DND-41 (cell line): Measurements from ENCODE around the gene CTU2.

Experiments
- ATAC-seq: fragments of 200-7000 bp; cut with Tn5 transposase; 3 replicates; pipeline ENCODE4 v1.9.1; 2021; ENCODE audit warnings: low read depth; ENCODE audit not compliant: insufficient read depth
- DNase-seq: peaks from one replicate; pipeline ENCODE4 v3.0.0-alpha.2; 2020
- H2AFZ ChIP-seq: 2 replicates; pipeline ENCODE4 v1.6.0; 2012; ENCODE audit warnings: low read depth, low read length
- H3K27ac ChIP-seq: 2 replicates; pipeline ENCODE4 v1.5.1; 2012; ENCODE audit warnings: low read length, inconsistent platforms
- H3K27me3 ChIP-seq: fragments of 200-600 bp; sonication (generic); 2 replicates; pipeline ENCODE4 v1.6.0; 2012; ENCODE audit warnings: low read length, mild to moderate bottlenecking, inconsistent platforms; ENCODE audit not compliant: insufficient read depth, poor library complexity
- H3K36me3 ChIP-seq: 2 replicates; pipeline ENCODE4 v1.5.1; 2012; ENCODE audit warnings: low read length, inconsistent platforms; ENCODE audit not compliant: insufficient read depth
- H3K4me1 ChIP-seq: 2 replicates; pipeline ENCODE4 v1.5.1; 2012; ENCODE audit warnings: mild to moderate bottlenecking, low read length; ENCODE audit not compliant: insufficient read depth
- H3K4me2 ChIP-seq: 2 replicates; pipeline ENCODE4 v1.6.0; 2012; ENCODE audit warnings: mild to moderate bottlenecking, moderate library complexity, low read length, inconsistent platforms; ENCODE audit not compliant: insufficient read depth
- H3K4me3 ChIP-seq, 2 experiments: fragments of 200-600 bp in 1 of 2; shearing (Covaris generic) in 1 of 2; 2 replicates each; pipeline ENCODE4 v1.5.1; 2012 to 2016; ENCODE audit warnings: inconsistent platforms in 2 of 2, low read length in 2 of 2, mild to moderate bottlenecking in 2 of 2, low read depth in 1 of 2, moderate library complexity in 1 of 2
- H3K79me2 ChIP-seq: 2 replicates; pipeline ENCODE4 v1.6.0; 2012; ENCODE audit warnings: low read length, inconsistent platforms; ENCODE audit not compliant: insufficient read depth
- H3K9ac ChIP-seq: 2 replicates; pipeline ENCODE4 v1.6.0; 2012; ENCODE audit warnings: low read depth, mild to moderate bottlenecking, inconsistent platforms, low read length, moderate library complexity
- H3K9me3 ChIP-seq: 2 replicates; pipeline ENCODE4 v1.5.1; 2012; ENCODE audit warnings: low read length, moderate library complexity, mild to moderate bottlenecking, inconsistent platforms; ENCODE audit not compliant: insufficient read depth, severe bottlenecking
- H4K20me1 ChIP-seq: 2 replicates; pipeline ENCODE4 v1.6.0; 2012; ENCODE audit warnings: low read length; ENCODE audit not compliant: insufficient read depth
- EZH2 ChIP-seq: IDR thresholded peaks from 3 replicates; pipeline ENCODE4 v1.6.1; 2012; ENCODE audit warnings: borderline replicate concordance, low read depth, mild to moderate bottlenecking, moderate library complexity, low read length, inconsistent platforms; ENCODE audit not compliant: severe bottlenecking
- TF ChIP-seq, protein P1 (sequence below): IDR thresholded peaks from 2 replicates; pipeline ENCODE4 v1.5.1; 2012; ENCODE audit warnings: borderline replicate concordance, low read length, moderate library complexity, mild to moderate bottlenecking; ENCODE audit not compliant: poor library complexity, severe bottlenecking; ENCODE audit errors: extremely low read depth

Gene CTU2

DNA sequence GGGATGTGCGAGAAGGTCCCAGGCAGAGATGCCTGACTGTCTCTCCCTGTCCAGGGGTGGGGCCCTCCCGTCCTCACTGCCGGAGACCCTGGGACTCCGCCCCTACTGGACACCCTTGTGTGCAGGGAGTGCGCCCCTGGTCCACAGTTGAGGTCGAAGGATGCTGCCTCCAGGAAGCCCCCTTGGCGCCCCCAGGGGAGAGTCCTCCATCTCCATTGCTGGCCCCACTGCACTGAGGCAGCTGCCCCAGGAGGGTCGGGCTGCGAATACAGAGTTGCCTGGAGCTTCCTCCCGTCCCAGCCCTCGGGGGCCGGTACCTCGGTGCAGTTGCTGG is 26.6 kb downstream of the CTU2 start:
- Histone ChIP-seq H3K27ac (no peak overlapping the region), H3K4me3 (no peak overlapping the region), H2AFZ (no peak overlapping the region), H3K9me3 (no peaks in the 10 kb centered on the region), H3K4me1 (no peaks in the 10 kb centered on the region), H3K79me2 (no peaks in the 10 kb centered on the region; the same call in 1 of the 2 replicates), H3K9ac (no peak overlapping the region), H3K36me3 (peaks cover 78% of the 10 kb centered on the region), H3K4me2 (no peak overlapping the region), H4K20me1 (peaks cover 27% of the 10 kb centered on the region), H3K27me3 (no peaks in the 10 kb centered on the region)
- no peak for TF ChIP-seq EZH2
- ATAC-seq (no peak), DNase-seq (no peak)

- no peak overlapping the region for H2AFZ ChIP-seq
- H3K27ac ChIP-seq: no peak overlapping the region
- DNase-seq: no peak
- H3K27me3 ChIP-seq: no peaks in the 10 kb centered on the region
- TF ChIP-seq EZH2: no peak
- TF ChIP-seq, protein P1, sequence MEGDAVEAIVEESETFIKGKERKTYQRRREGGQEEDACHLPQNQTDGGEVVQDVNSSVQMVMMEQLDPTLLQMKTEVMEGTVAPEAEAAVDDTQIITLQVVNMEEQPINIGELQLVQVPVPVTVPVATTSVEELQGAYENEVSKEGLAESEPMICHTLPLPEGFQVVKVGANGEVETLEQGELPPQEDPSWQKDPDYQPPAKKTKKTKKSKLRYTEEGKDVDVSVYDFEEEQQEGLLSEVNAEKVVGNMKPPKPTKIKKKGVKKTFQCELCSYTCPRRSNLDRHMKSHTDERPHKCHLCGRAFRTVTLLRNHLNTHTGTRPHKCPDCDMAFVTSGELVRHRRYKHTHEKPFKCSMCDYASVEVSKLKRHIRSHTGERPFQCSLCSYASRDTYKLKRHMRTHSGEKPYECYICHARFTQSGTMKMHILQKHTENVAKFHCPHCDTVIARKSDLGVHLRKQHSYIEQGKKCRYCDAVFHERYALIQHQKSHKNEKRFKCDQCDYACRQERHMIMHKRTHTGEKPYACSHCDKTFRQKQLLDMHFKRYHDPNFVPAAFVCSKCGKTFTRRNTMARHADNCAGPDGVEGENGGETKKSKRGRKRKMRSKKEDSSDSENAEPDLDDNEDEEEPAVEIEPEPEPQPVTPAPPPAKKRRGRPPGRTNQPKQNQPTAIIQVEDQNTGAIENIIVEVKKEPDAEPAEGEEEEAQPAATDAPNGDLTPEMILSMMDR: no peak
- no peaks in the 10 kb centered on the region for H3K4me1 ChIP-seq
- H3K79me2 ChIP-seq: no peaks in the 10 kb centered on the region; the same call in 1 of the 2 replicates
- no peaks in the 10 kb centered on the region for H3K9me3 ChIP-seq
- no peak for ATAC-seq
- peaks cover 35% of the 10 kb centered on the region for H4K20me1 ChIP-seq
- H3K9ac ChIP-seq: no peak overlapping the region
- peaks cover 85% of the 10 kb centered on the region for H3K36me3 ChIP-seq
- no peak overlapping the region for H3K4me2 ChIP-seq
- H3K4me3 ChIP-seq: no peak overlapping the region
These were observed 27.5 kb downstream of the CTU2 start for GRCh38 chr16:88733630-88734360.

DNA sequence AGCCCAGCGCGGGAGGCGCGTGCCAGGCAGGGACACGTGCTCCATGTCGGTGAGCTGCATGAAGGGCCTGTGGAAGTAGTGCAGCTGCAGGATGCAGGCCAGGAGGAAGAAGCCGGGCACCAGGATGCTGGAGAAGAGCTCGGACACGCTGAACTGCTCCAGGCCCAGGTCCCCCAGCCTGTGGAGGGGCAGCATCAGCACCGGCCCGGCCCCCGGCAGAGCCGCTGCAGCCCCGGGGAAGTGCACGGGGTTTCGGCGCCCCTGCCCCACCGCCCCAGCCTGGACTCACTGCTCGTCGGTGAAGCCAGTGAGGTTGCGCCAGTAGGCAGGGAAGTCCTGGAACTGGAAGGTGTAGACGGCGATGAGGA is 28.0 kb downstream of the CTU2 start:
- TF ChIP-seq, protein P1: no peak
- no peak for TF ChIP-seq EZH2
- no peak overlapping the region for H3K9ac ChIP-seq
- no peak overlapping the region for H3K27ac ChIP-seq
- H3K9me3 ChIP-seq: no peaks in the 10 kb centered on the region
- no peaks in the 10 kb centered on the region for H3K4me1 ChIP-seq
- no peaks in the 10 kb centered on the region; the same call in 1 of the 2 replicates for H3K79me2 ChIP-seq
- no peak overlapping the region for H2AFZ ChIP-seq
- peaks cover 85% of the 10 kb centered on the region for H3K36me3 ChIP-seq
- ATAC-seq (no peak), DNase-seq (no peak)
- H3K4me3 ChIP-seq: no peak overlapping the region
- peaks cover 37% of the 10 kb centered on the region for H4K20me1 ChIP-seq
- H3K27me3 ChIP-seq: no peaks in the 10 kb centered on the region
- no peak overlapping the region for H3K4me2 ChIP-seq

GRCh38 chr16:88735121-88735520 is 28.8 kb downstream of the CTU2 start:
- H4K20me1 ChIP-seq: peaks cover 37% of the 10 kb centered on the region
- no peak overlapping the region for H3K27ac ChIP-seq
- no peak overlapping the region for H3K4me3 ChIP-seq
- no peak overlapping the region for H3K4me2 ChIP-seq
- no peaks in the 10 kb centered on the region for H3K9me3 ChIP-seq
- H3K9ac ChIP-seq: no peak overlapping the region
- H3K79me2 ChIP-seq: no peaks in the 10 kb centered on the region; the same call in 1 of the 2 replicates
- peaks cover 84% of the 10 kb centered on the region for H3K36me3 ChIP-seq
- no peak overlapping the region for H2AFZ ChIP-seq
- ATAC-seq (no peak), DNase-seq (no peak)
- H3K4me1 ChIP-seq: no peaks in the 10 kb centered on the region
- H3K27me3 ChIP-seq: no peaks in the 10 kb centered on the region
- TF ChIP-seq, protein P1: no peak
- no peak for TF ChIP-seq EZH2
